GM12872 (cell line): ENCODE data around the gene GABRA5.

Experiments used
- TF ChIP-seq, protein P1 (sequence below): IDR thresholded peaks from 3 replicates; pipeline ENCODE4 v1.5.1; 2011; ENCODE audit warnings: low read depth, mild to moderate bottlenecking, low read length, moderate library complexity; ENCODE audit not compliant: insufficient read depth

GABRA5 gene

GRCh38 chr15:26981492-26981891, 114.6 kb downstream of the GABRA5 start:
- TF ChIP-seq, protein P1, sequence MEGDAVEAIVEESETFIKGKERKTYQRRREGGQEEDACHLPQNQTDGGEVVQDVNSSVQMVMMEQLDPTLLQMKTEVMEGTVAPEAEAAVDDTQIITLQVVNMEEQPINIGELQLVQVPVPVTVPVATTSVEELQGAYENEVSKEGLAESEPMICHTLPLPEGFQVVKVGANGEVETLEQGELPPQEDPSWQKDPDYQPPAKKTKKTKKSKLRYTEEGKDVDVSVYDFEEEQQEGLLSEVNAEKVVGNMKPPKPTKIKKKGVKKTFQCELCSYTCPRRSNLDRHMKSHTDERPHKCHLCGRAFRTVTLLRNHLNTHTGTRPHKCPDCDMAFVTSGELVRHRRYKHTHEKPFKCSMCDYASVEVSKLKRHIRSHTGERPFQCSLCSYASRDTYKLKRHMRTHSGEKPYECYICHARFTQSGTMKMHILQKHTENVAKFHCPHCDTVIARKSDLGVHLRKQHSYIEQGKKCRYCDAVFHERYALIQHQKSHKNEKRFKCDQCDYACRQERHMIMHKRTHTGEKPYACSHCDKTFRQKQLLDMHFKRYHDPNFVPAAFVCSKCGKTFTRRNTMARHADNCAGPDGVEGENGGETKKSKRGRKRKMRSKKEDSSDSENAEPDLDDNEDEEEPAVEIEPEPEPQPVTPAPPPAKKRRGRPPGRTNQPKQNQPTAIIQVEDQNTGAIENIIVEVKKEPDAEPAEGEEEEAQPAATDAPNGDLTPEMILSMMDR = no peak

GRCh38 chr15:26983822-26984221, 117.0 kb downstream of the GABRA5 start:
- TF ChIP-seq, protein P1 = no peak

GRCh38 chr15:26985050-26985449, 118.2 kb downstream of the GABRA5 start:
- TF ChIP-seq, protein P1 = no peak

DNA sequence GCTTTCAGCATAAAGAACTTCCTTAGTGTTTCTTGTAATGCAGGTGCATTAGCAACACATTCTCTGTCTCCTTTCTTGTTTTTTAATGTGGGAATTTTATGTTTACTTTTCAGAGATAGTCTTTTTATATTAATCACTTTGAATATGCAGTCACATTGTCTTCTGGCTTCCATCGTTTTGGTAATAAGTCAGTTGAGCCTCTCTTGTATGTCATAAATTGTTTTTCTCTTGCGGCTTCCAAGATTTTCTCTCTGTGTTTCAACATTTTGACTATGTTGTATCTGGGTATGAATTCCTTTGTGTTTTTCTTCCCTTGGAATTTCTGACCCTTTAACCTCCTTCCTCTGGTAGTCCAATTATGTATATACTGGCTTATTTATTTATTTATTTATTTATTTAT, 129.4 kb downstream of the GABRA5 start:
- TF ChIP-seq, protein P1 = no peak
